IPS DF 6.9 (cell line): ENCODE measurements around the gene SAT1.
"Not testable (repeated sequence)": the region's sequence is repeated elsewhere in the genome, so short reads cannot be mapped to it uniquely, and the experiment has no call there.

Experiments
- DNase-seq: peaks from one replicate; pipeline ENCODE4 v3.0.0-alpha.2; 2013; ENCODE audit warnings: low read depth, low spot score
- H3K27ac ChIP-seq: one replicate; pipeline ENCODE4 v1.5.1; 2013; ENCODE audit warnings: low read length, control low read depth
- H3K27me3 ChIP-seq: 2 replicates; pipeline ENCODE4 v1.6.1; 2013; ENCODE audit warnings: mild to moderate bottlenecking, low read length; ENCODE audit not compliant: control insufficient read depth, insufficient read depth
- H3K36me3 ChIP-seq: 2 replicates; pipeline ENCODE4 v1.6.1; 2013; ENCODE audit warnings: low read length; ENCODE audit not compliant: control insufficient read depth, insufficient read depth
- H3K4me1 ChIP-seq: 2 replicates; pipeline ENCODE4 v1.6.1; 2013; ENCODE audit warnings: low read length; ENCODE audit not compliant: control insufficient read depth, insufficient read depth
- H3K4me3 ChIP-seq: 2 replicates; pipeline ENCODE4 v1.5.1; 2013; ENCODE audit warnings: mild to moderate bottlenecking, low read length
- H3K9me3 ChIP-seq: 2 replicates; pipeline ENCODE4 v1.6.1; 2013; ENCODE audit warnings: low read length, inconsistent platforms; ENCODE audit not compliant: control insufficient read depth, insufficient read depth
- WGBS: extraction: QIAGEN DNeasy Blood & Tissue Kit; methylation state at CpG from one replicate; pipeline ENCODE4 v1.1.7; 2013; ENCODE audit warnings: mixed read lengths, missing lambda C conversion rate; ENCODE audit not compliant: insufficient read length, insufficient coverage; 5-methylcytosine and 5-hydroxymethylcytosine counted together

The SAT1 gene

GRCh38 chrX:23754664-23755063 is 28.3 kb upstream of the SAT1 start:
- no peak overlapping the region for H3K4me3 ChIP-seq
- no peaks in the 10 kb centered on the region for H3K36me3 ChIP-seq
- no peak for DNase-seq
- WGBS, result no CpG with 5 or more reads among the region's 1 CpG
- no peaks in the 10 kb centered on the region for H3K27me3 ChIP-seq
- H3K9me3 ChIP-seq, result no peaks in the 10 kb centered on the region
- H3K4me1 ChIP-seq, result no peaks in the 10 kb centered on the region
- no peak overlapping the region for H3K27ac ChIP-seq

GRCh38 chrX:23756165-23756564 is 26.8 kb upstream of the SAT1 start:
- no CpG with 5 or more reads among the region's 4 CpGs for WGBS
- H3K4me1 ChIP-seq, result no peaks in the 10 kb centered on the region
- H3K4me3 ChIP-seq, result no peak overlapping the region
- H3K27ac ChIP-seq, result no peak overlapping the region
- peak; percentile 16 for DNase-seq
- H3K36me3 ChIP-seq, result no peaks in the 10 kb centered on the region
- H3K27me3 ChIP-seq, result no peaks in the 10 kb centered on the region
- H3K9me3 ChIP-seq, result no peaks in the 10 kb centered on the region

- no CpG with 5 or more reads among the region's 2 CpGs for WGBS
- no peak for DNase-seq
- Histone ChIP-seq H3K4me3 (no peak overlapping the region), H3K27ac (no peak overlapping the region), H3K9me3 (no peaks in the 10 kb centered on the region), H3K36me3 (no peaks in the 10 kb centered on the region), H3K4me1 (no peaks in the 10 kb centered on the region), H3K27me3 (no peaks in the 10 kb centered on the region)
Observed at GRCh38 chrX:23759821-23760220, 23.2 kb upstream of the SAT1 start.

GRCh38 chrX:23764188-23764984 is 18.6 kb upstream of the SAT1 start:
- Histone ChIP-seq H3K36me3 (no peaks in the 10 kb centered on the region), H3K4me3 (no peak overlapping the region), H3K27me3 (no peaks in the 10 kb centered on the region), H3K4me1 (no peaks in the 10 kb centered on the region), H3K27ac (no peak overlapping the region), H3K9me3 (no peaks in the 10 kb centered on the region)
- WGBS, result no CpG with 5 or more reads among the region's 4 CpGs
- no peak for DNase-seq

- Histone ChIP-seq H3K27me3 (no peaks in the 10 kb centered on the region), H3K9me3 (no peaks in the 10 kb centered on the region), H3K36me3 (no peaks in the 10 kb centered on the region), H3K4me3 (no peak overlapping the region), H3K4me1 (no peaks in the 10 kb centered on the region), H3K27ac (no peak overlapping the region)
- WGBS, result no CpG with 5 or more reads among the region's 5 CpGs
- DNase-seq, result no peak
Observed at GRCh38 chrX:23765449-23765848, 17.5 kb upstream of the SAT1 start.

GRCh38 chrX:23765868-23766267 is 17.1 kb upstream of the SAT1 start:
- Histone ChIP-seq H3K27ac (no peak overlapping the region), H3K4me3 (no peak overlapping the region), H3K36me3 (no peaks in the 10 kb centered on the region), H3K27me3 (no peaks in the 10 kb centered on the region), H3K4me1 (no peaks in the 10 kb centered on the region), H3K9me3 (no peaks in the 10 kb centered on the region)
- DNase-seq, result no peak
- no CpG with 5 or more reads among the region's 16 CpGs for WGBS

- WGBS, result no CpG with 5 or more reads among the region's 28 CpGs
- no peaks in the 10 kb centered on the region for H3K27me3 ChIP-seq
- DNase-seq, result no peak
- H3K36me3 ChIP-seq, result no peaks in the 10 kb centered on the region
- H3K4me1 ChIP-seq, result no peaks in the 10 kb centered on the region
- no peak overlapping the region for H3K27ac ChIP-seq
- no peak overlapping the region for H3K4me3 ChIP-seq
- H3K9me3 ChIP-seq, result no peaks in the 10 kb centered on the region
Observed at GRCh38 chrX:23766650-23767551, 16.1 kb upstream of the SAT1 start.

- Histone ChIP-seq H3K4me3 (no peak overlapping the region), H3K4me1 (no peaks in the 10 kb centered on the region), H3K9me3 (no peaks in the 10 kb centered on the region), H3K36me3 (no peaks in the 10 kb centered on the region), H3K27ac (no peak overlapping the region), H3K27me3 (no peaks in the 10 kb centered on the region)
- WGBS, result no CpG with 5 or more reads among the region's 2 CpGs
- no peak for DNase-seq
Observed at GRCh38 chrX:23770142-23770541, 12.8 kb upstream of the SAT1 start.

- no CpG with 5 or more reads among the region's 7 CpGs for WGBS
- not testable (repeated sequence) for H3K27me3 ChIP-seq, DNase-seq, H3K4me1 ChIP-seq, H3K27ac ChIP-seq, H3K9me3 ChIP-seq, H3K36me3 ChIP-seq, H3K4me3 ChIP-seq
Observed at GRCh38 chrX:23771086-23771485, 11.9 kb upstream of the SAT1 start.

- Histone ChIP-seq H3K27ac (no peak overlapping the region), H3K4me3 (no peak overlapping the region), H3K36me3 (no peaks in the 10 kb centered on the region), H3K27me3 (no peaks in the 10 kb centered on the region), H3K9me3 (no peaks in the 10 kb centered on the region), H3K4me1 (no peaks in the 10 kb centered on the region)
- no CpG with 5 or more reads among the region's 3 CpGs for WGBS
- DNase-seq, result no peak
Observed at GRCh38 chrX:23773601-23774175, 9.3 kb upstream of the SAT1 start.
